GM19463 (cell line): ENCODE data around the gene PALLD.

ENCODE experiments used
- ATAC-seq: cut with Tn5 transposase; IDR thresholded peaks from one replicate; pipeline ENCODE4 v1.9.1; 2021; ENCODE audit warnings: mild to moderate bottlenecking, moderate library complexity; ENCODE audit not compliant: unreplicated experiment

The PALLD gene

GRCh38 chr4:168857546-168858314 lies 360.9 kb downstream of the PALLD start:
- no peak for ATAC-seq

GRCh38 chr4:168859100-168859499 lies 362.2 kb downstream of the PALLD start:
- ATAC-seq = no peak

GRCh38 chr4:168859888-168860694 lies 363.2 kb downstream of the PALLD start:
- peak; percentile 96 for ATAC-seq

GRCh38 chr4:168860827-168861226 lies 364.0 kb downstream of the PALLD start:
- no peak for ATAC-seq

- no peak for ATAC-seq
These were observed 367.1 kb downstream of the PALLD start for GRCh38 chr4:168863719-168864647.

GRCh38 chr4:168864821-168865541 lies 368.1 kb downstream of the PALLD start:
- no peak for ATAC-seq

GRCh38 chr4:168865854-168866253 lies 369.0 kb downstream of the PALLD start:
- no peak for ATAC-seq

- ATAC-seq = no peak
These were observed 369.8 kb downstream of the PALLD start for GRCh38 chr4:168866635-168867034.

- ATAC-seq = no peak
These were observed 370.3 kb downstream of the PALLD start for GRCh38 chr4:168867128-168867527.

GRCh38 chr4:168868044-168868781 lies 371.4 kb downstream of the PALLD start:
- ATAC-seq = no peak

- ATAC-seq = no peak
These were observed 371.9 kb downstream of the PALLD start for GRCh38 chr4:168868802-168869201.

- ATAC-seq = no peak
These were observed 373.2 kb downstream of the PALLD start for GRCh38 chr4:168870004-168870403.

GRCh38 chr4:168871632-168872031 lies 374.8 kb downstream of the PALLD start:
- no peak for ATAC-seq

GRCh38 chr4:168874083-168874482 lies 377.2 kb downstream of the PALLD start:
- ATAC-seq = no peak

- no peak for ATAC-seq
These were observed 379.3 kb downstream of the PALLD start for GRCh38 chr4:168876106-168876505.

- peak; percentile 31 for ATAC-seq
These were observed 380.9 kb downstream of the PALLD start for GRCh38 chr4:168877511-168878491.

- ATAC-seq = no peak
These were observed 381.8 kb downstream of the PALLD start for GRCh38 chr4:168878623-168879022.

- ATAC-seq = peak; percentile 23
These were observed 382.3 kb downstream of the PALLD start for GRCh38 chr4:168879188-168879587.
